ENCODE measurements around the gene POLA2.

Gene POLA2

GRCh38 chr11:65280646-65281045 lies 18.9 kb downstream of the POLA2 start:
- Mint-ChIP-seq H3K4me3 (no peak overlapping the region), H3K36me3 (ENCODE audit: low read depth) (peaks cover 53% of the 10 kb centered on the region)

GRCh38 chr11:65286686-65287085 lies 24.9 kb downstream of the POLA2 start:
- H3K9me3 Mint-ChIP-seq: no peaks in the 10 kb centered on the region
- no peaks in the 10 kb centered on the region for H3K27me3 Mint-ChIP-seq (ENCODE audit: low read depth)
- no peaks in the 10 kb centered on the region for H3K4me1 Mint-ChIP-seq (ENCODE audit: low read depth)
- no peak for DNase-seq (ENCODE audit: low spot score)
- peaks cover 44% of the 10 kb centered on the region for H3K36me3 Mint-ChIP-seq (ENCODE audit: low read depth)
- no peak overlapping the region for H3K27ac Mint-ChIP-seq
- H3K4me3 Mint-ChIP-seq: no peak overlapping the region

More at GRCh38 chr11:65280646-65281045, 18.9 kb downstream of the POLA2 start:
- H3K27me3 Mint-ChIP-seq (ENCODE audit: low read depth): no peaks in the 10 kb centered on the region
- no peak overlapping the region for H3K27ac Mint-ChIP-seq
- peaks cover 8% of the 10 kb centered on the region for H3K4me1 Mint-ChIP-seq (ENCODE audit: low read depth)
- no peak for DNase-seq (ENCODE audit: low spot score)
- H3K9me3 Mint-ChIP-seq: no peaks in the 10 kb centered on the region

- no peak for DNase-seq (ENCODE audit: low spot score)
- Mint-ChIP-seq H3K27me3 (ENCODE audit: low read depth) (no peaks in the 10 kb centered on the region), H3K4me3 (no peak overlapping the region), H3K36me3 (ENCODE audit: low read depth) (peaks cover 40% of the 10 kb centered on the region), H3K4me1 (ENCODE audit: low read depth) (no peaks in the 10 kb centered on the region), H3K9me3 (no peaks in the 10 kb centered on the region), H3K27ac (no peak overlapping the region)
Observed at GRCh38 chr11:65287601-65288000, 25.8 kb downstream of the POLA2 start.

GRCh38 chr11:65288706-65289536 lies 27.2 kb downstream of the POLA2 start:
- H3K4me1 Mint-ChIP-seq (ENCODE audit: low read depth): no peaks in the 10 kb centered on the region
- H3K36me3 Mint-ChIP-seq (ENCODE audit: low read depth): peaks cover 41% of the 10 kb centered on the region
- no peaks in the 10 kb centered on the region for H3K27me3 Mint-ChIP-seq (ENCODE audit: low read depth)
- no peak for DNase-seq (ENCODE audit: low spot score)
- no peak overlapping the region for H3K27ac Mint-ChIP-seq
- no peaks in the 10 kb centered on the region for H3K9me3 Mint-ChIP-seq
- H3K4me3 Mint-ChIP-seq: no peak overlapping the region

GRCh38 chr11:65290448-65291165 lies 28.8 kb downstream of the POLA2 start:
- Mint-ChIP-seq H3K9me3 (no peaks in the 10 kb centered on the region), H3K4me3 (no peak overlapping the region), H3K4me1 (ENCODE audit: low read depth) (no peaks in the 10 kb centered on the region), H3K27me3 (ENCODE audit: low read depth) (no peaks in the 10 kb centered on the region), H3K36me3 (ENCODE audit: low read depth) (peaks cover 51% of the 10 kb centered on the region), H3K27ac (no peak overlapping the region)
- no peak for DNase-seq (ENCODE audit: low spot score)

- peak overlapping the region; percentile 32 for H3K27ac Mint-ChIP-seq
- no peaks in the 10 kb centered on the region for H3K4me1 Mint-ChIP-seq (ENCODE audit: low read depth)
- H3K4me3 Mint-ChIP-seq: no peak overlapping the region
- H3K36me3 Mint-ChIP-seq (ENCODE audit: low read depth): peaks cover 56% of the 10 kb centered on the region
- no peaks in the 10 kb centered on the region for H3K27me3 Mint-ChIP-seq (ENCODE audit: low read depth)
- no peak for DNase-seq (ENCODE audit: low spot score)
- no peaks in the 10 kb centered on the region for H3K9me3 Mint-ChIP-seq
Observed at GRCh38 chr11:65291613-65292012, 29.9 kb downstream of the POLA2 start.

- Mint-ChIP-seq H3K27me3 (ENCODE audit: low read depth) (no peaks in the 10 kb centered on the region), H3K27ac (peak overlapping the region; percentile 26), H3K9me3 (no peaks in the 10 kb centered on the region), H3K4me3 (no peak overlapping the region), H3K36me3 (ENCODE audit: low read depth) (peaks cover 50% of the 10 kb centered on the region), H3K4me1 (ENCODE audit: low read depth) (no peaks in the 10 kb centered on the region)
- DNase-seq (ENCODE audit: low spot score): no peak
Observed at GRCh38 chr11:65292890-65293289, 31.1 kb downstream of the POLA2 start.

GRCh38 chr11:65293909-65294381 lies 32.2 kb downstream of the POLA2 start:
- H3K4me3 Mint-ChIP-seq: no peak overlapping the region
- H3K4me1 Mint-ChIP-seq (ENCODE audit: low read depth): no peaks in the 10 kb centered on the region
- H3K9me3 Mint-ChIP-seq: no peaks in the 10 kb centered on the region
- no peaks in the 10 kb centered on the region for H3K27me3 Mint-ChIP-seq (ENCODE audit: low read depth)
- DNase-seq (ENCODE audit: low spot score): no peak
- H3K36me3 Mint-ChIP-seq (ENCODE audit: low read depth): peaks cover 50% of the 10 kb centered on the region
- no peak overlapping the region for H3K27ac Mint-ChIP-seq

- Mint-ChIP-seq H3K27ac (no peak overlapping the region), H3K4me1 (ENCODE audit: low read depth) (no peaks in the 10 kb centered on the region), H3K4me3 (no peak overlapping the region), H3K27me3 (ENCODE audit: low read depth) (no peaks in the 10 kb centered on the region), H3K9me3 (no peaks in the 10 kb centered on the region), H3K36me3 (ENCODE audit: low read depth) (peaks cover 44% of the 10 kb centered on the region)
- DNase-seq (ENCODE audit: low spot score): no peak
Observed at GRCh38 chr11:65295001-65295400, 33.2 kb downstream of the POLA2 start.

- H3K4me1 Mint-ChIP-seq (ENCODE audit: low read depth): no peaks in the 10 kb centered on the region
- H3K36me3 Mint-ChIP-seq (ENCODE audit: low read depth): peaks cover 39% of the 10 kb centered on the region
- DNase-seq (ENCODE audit: low spot score): no peak
- H3K27me3 Mint-ChIP-seq (ENCODE audit: low read depth): no peaks in the 10 kb centered on the region
- H3K9me3 Mint-ChIP-seq: no peaks in the 10 kb centered on the region
- H3K4me3 Mint-ChIP-seq: no peak overlapping the region
- no peak overlapping the region for H3K27ac Mint-ChIP-seq
Observed at GRCh38 chr11:65295571-65296341, 34.0 kb downstream of the POLA2 start.

GRCh38 chr11:65297026-65297672 lies 35.4 kb downstream of the POLA2 start:
- Mint-ChIP-seq H3K27me3 (ENCODE audit: low read depth) (no peaks in the 10 kb centered on the region), H3K9me3 (no peaks in the 10 kb centered on the region), H3K4me3 (no peak overlapping the region), H3K27ac (no peak overlapping the region), H3K4me1 (ENCODE audit: low read depth) (no peaks in the 10 kb centered on the region), H3K36me3 (ENCODE audit: low read depth) (peaks cover 29% of the 10 kb centered on the region)
- DNase-seq (ENCODE audit: low spot score): no peak

- Mint-ChIP-seq H3K4me3 (no peak overlapping the region), H3K36me3 (ENCODE audit: low read depth) (peaks cover 27% of the 10 kb centered on the region), H3K27ac (no peak overlapping the region), H3K4me1 (ENCODE audit: low read depth) (no peaks in the 10 kb centered on the region), H3K9me3 (no peaks in the 10 kb centered on the region), H3K27me3 (ENCODE audit: low read depth) (no peaks in the 10 kb centered on the region)
- no peak for DNase-seq (ENCODE audit: low spot score)
Observed at GRCh38 chr11:65298131-65298535, 36.4 kb downstream of the POLA2 start.

- Mint-ChIP-seq H3K4me1 (ENCODE audit: low read depth) (no peaks in the 10 kb centered on the region), H3K36me3 (ENCODE audit: low read depth) (peaks cover 24% of the 10 kb centered on the region), H3K9me3 (no peaks in the 10 kb centered on the region), H3K27me3 (ENCODE audit: low read depth) (no peaks in the 10 kb centered on the region), H3K4me3 (no peak overlapping the region), H3K27ac (no peak overlapping the region)
- DNase-seq (ENCODE audit: low spot score): no peak
Observed at GRCh38 chr11:65298655-65299179, 37.0 kb downstream of the POLA2 start.

Measured in T-helper 2 cell treated with Interferon-gamma antibody and Interleukin-4, amounts not matched to agents 5 μg/mL and 100 μg/mL, for 36 hours (primary cell).